ENCODE results near the gene ARFGEF2. TPM values are rescaled to one million over a fixed set of nuclear protein-coding genes. Genes with fewer than 3 reads are reported as not detected.

The ARFGEF2 gene
- total and polyA plus RNA-seq, 2 of the 8 experiments (the other 6 are each of a cell fraction or from before 2014, with no cell fraction given) = 8.1 to 21.8 TPM

DNA sequence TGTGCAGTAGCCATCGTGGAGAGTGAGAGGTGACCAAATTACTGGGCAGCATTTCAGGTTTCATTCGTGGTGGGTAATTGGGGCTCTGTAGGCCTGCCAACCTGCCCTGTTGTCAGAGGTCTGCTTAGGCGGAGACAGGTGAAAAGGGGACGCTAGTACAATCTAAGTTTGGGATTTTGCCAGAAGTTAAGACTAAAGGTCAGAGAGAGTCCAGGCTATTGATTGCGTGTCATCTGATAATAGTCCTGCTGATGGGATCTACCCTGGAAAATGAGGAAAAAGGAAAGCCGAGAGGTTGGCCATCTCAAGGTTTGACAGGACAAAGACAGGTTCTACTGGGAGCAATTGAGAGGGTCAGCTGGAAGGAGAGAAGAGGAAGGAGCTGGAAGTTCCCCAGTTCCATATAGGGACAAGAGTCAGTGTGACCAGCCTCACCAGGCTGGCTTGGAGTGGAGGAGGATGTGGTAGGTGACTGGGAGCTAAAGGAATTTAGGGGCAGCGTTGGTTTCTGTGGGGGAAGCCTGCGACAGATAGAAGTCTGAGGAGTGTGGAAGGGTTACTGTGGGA, 10.9 kb downstream of the ARFGEF2 start (continued):
- no peak for TF ChIP-seq CBX8 (IDR thresholded peaks at IDR 0.05; ENCODE audit: borderline replicate concordance, low read depth, low read length)
- TF ChIP-seq BACH1 (IDR thresholded peaks at IDR 0.05; ENCODE audit: low read length) = no peak

All from H1 (cell line).